GM18867 (cell line): ENCODE measurements around the gene PLA2G2D.

ENCODE experiments used
- ATAC-seq: cut with Tn5 transposase; IDR thresholded peaks from one replicate; pipeline ENCODE4 v1.9.1; 2021; ENCODE audit warnings: mild to moderate bottlenecking, moderate library complexity; ENCODE audit not compliant: unreplicated experiment

The PLA2G2D gene

GRCh38 chr1:20119347-20119746 lies at the start of gene PLA2G2D:
Gene PLA2G2D (minus strand): TSS chr1:20119536. CDS start chr1:20119498, 38 bp downstream.
- ATAC-seq, result no peak

DNA sequence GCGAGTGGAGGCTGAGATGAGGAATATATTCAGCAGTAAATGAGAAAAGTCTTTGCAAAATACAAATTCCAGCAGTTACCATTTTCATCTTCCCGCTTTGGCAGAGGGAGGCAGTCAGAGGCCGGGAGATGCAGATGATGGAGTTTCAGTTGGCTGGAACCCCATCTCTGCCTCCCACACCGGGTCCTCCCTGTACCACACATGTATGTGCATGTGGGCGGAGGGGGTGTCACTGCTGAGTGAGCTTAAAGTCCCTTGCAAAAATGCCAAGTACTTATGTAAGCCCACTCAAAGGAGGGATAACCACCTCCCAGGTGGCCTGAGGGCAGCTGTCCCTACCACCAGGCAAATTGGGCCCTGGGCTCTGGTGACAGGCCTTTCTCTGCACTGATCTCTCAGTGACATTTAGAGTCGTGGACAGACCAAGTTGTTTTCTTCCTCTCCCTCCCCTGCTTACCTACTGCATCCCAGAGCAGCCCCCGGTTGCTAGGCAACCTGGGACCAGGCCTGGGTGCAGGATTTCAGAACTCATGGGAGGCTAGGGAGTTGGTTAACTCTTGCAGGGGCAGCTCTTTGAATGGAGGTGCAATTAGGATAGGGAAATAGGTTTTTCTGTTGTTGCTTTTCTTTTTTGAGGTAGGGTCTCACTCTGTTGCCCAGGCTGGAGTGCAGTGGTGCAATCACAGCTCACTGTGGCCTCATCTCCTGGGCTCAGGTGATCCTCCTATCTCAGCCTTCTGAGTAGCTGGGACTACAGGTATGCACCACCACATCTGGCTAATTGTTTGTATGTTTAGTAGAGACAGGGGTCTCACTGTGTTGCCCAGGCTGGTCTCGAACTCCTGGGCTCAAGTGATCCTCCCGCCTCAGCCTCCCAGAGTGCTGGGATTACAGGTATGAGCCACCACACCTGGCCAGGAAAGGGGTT lies 49.5 kb upstream of the PLA2G2D start:
- ATAC-seq, result no peak

- no peak for ATAC-seq
These were observed 47.8 kb upstream of the PLA2G2D start for GRCh38 chr1:20167126-20167525.

DNA sequence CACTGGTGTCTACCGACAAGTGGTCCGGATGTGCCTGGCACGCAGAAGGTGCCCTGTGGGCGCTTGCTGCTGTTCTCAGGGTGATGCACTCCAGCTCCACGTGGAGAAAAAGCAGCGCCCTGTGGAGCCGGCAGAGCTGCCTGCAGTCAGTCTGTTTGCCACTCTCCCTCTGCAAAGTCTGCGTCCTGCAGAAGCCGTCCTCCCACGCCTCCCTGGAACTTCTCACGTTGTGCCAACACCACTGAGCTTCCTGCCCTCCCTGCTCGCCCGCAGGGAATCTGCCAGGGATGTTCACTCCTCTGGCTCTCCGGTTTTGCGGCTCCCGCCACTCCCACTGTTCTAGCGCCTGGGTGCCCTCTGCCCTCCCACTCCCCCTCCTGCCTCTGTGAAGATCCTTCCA lies 46.7 kb upstream of the PLA2G2D start:
- ATAC-seq, result no peak

- no peak for ATAC-seq
These were observed 46.2 kb upstream of the PLA2G2D start for GRCh38 chr1:20165522-20165951.

GRCh38 chr1:20164694-20165202 lies 45.4 kb upstream of the PLA2G2D start:
- ATAC-seq, result no peak

DNA sequence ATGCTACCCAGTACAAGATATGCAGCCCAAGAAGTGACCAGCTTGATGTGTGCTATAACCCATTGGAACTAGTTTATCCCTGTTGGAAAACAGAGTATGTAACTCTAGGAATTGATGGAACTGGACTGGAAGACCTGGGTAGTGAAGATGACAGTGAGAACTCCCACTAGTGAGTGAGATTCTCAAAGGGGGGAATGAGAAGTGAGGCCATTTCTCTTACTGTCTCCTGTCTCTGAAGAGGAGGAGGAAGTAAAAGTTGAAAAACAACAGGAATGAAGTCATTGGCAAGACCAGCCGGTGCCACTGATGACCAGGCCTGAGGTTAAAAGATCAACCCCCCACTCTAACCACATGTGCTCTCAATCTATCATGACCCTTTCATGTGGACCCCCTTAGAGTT lies 40.7 kb upstream of the PLA2G2D start:
- no peak for ATAC-seq

DNA sequence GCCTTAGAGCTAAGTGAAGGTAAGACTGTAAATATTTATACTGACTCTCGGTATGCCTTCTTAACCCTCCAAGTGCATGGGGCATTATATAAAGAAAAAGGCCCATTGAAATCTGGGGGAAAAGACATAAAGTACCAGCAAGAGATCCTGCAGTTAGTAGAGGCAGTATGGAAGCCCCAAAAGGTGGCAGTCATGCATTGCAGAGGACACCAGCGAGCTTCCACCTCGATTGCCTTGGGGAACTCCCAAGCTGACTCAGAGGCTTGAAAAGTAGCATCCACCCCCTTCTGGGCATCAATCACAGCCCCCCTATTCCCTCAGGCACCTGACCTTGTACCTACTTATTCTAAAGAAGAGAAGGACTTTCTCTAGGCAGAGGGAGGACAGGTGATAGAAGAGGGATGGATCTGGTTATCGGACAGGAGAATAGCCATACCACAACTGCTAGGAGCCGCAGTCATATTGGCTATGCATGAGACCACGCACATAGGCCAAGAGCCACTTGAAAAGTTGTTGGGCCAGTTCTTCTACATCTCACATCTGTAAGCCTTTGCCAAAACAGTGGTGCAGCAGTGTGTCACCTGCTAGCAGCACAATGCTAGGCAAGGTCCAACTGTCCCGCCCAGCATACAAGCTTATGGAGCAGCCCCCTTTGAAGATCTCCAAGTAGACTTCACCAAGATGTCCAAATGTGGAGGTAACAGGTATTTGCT lies 39.2 kb upstream of the PLA2G2D start:
- ATAC-seq, result no peak

DNA sequence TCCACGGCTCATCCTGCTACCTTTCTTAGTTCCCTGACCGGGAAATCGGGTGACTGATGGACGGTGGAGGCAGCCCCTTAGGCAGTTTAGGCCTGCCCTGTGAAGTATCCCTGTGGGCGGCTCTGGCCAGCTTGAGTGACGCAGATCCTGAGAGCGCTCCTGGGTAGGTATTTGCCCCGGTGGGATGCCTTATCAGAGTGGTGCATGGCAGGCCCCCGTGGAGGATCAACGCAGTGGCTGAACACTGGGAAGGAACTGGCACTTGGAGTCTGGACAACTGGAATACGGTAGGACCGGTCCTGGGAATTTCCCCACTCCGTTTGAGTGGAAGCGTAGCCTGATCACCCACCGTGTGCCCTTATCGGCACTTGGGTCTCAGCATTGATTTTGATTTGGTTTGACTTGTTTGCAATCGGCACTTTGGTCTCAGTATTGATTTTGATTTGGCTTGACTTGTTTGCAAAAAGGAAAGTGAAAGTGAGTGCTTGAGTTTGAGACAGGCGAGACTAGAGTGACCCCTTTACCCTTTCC lies 35.0 kb upstream of the PLA2G2D start:
- ATAC-seq, result no peak

GRCh38 chr1:20153000-20153418 lies 33.7 kb upstream of the PLA2G2D start:
- no peak for ATAC-seq

DNA sequence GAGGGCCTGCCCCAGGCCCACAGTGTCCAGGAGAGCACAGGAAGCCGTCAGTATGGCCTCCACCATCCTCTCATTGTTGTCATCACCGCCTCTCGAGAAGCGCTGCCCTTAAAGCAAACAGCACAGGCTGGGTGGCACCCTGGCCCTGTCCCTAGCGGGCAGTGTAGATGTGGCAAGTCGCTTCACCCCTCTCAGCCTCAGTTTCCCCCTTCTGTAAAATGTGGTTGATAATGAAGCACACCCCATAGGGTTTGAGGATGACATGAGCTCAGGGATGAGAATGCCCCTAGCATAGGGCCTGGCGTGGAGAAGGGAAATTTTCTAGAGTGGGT lies 33.2 kb upstream of the PLA2G2D start:
- ATAC-seq, result no peak

DNA sequence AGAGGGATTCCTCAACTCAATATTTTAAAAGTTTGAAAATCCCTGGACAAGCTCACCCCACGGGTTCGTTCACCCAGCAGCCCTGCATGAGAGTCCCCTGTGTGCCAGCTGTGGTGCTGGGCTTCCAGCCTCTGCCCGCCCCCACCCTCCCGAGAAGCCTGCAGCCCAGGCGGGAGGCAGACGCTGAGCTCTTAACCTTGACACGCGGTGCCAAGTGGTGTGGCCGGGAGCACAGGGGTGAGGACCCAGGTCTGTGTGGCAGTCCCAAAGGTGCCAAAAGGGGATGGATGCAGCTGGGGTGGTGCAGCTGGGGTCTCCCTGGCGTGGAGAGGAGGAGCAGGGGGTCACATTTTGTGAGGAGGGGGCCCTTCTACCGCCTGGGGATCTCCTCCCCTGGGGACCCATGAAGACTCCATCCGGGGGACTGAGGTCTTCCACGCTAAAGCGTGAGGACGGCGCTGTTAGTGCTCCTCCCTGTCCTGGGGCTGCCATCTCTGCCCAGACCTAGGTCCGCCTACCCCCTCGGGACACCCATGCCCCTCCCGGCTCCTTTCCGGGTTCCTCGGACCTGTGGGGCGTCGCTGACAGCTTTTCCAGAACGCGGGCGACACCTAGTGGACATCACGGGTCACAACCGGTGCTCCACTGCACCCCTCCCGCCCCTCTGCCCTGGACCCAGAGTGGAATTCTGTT lies 32.7 kb upstream of the PLA2G2D start:
- ATAC-seq, result peak; percentile 68

- no peak for ATAC-seq
These were observed 31.6 kb upstream of the PLA2G2D start for GRCh38 chr1:20150969-20151368.

- no peak for ATAC-seq
These were observed 31.0 kb upstream of the PLA2G2D start for GRCh38 chr1:20150326-20150705.

DNA sequence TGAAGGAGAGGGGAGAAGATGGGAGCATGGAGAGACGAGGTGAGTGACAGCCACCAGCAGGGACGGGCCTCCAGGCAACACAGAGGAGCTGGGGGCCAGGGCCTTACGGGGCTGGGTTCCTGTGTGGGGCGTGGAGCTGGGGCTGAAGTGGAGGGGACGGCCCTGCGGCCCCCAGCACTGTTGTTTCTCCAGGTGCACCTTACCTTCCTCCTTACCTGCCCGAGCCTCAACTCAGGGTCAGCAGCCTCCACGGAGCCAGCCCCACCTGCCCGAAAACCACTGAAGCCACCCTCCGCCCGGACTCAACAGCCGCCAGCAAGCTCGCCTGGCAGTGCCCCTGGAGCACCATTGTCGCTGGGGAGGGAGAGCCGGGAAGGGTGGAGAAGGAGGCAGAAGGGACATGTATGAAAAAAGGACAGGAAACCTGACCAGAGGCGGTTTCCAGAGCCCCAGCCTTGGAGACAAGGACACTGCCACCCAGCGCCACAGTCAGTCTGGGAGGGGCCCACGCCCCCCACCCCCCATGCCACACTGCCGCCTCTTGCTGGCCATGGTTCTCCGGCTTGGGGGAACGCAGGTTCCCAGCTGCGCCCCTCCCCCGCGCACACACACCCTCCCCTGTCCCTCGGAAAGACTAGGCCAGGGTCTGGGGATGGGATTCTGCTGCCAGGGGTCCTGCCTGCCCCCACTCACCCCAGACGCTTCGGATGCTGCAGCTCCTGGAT lies 30.4 kb upstream of the PLA2G2D start:
- ATAC-seq, result no peak

- ATAC-seq, result no peak
These were observed 29.5 kb upstream of the PLA2G2D start for GRCh38 chr1:20148571-20149500.

GRCh38 chr1:20147846-20148570 lies 28.7 kb upstream of the PLA2G2D start:
- ATAC-seq, result no peak

- no peak for ATAC-seq
These were observed 24.6 kb upstream of the PLA2G2D start for GRCh38 chr1:20143734-20144565.
